Hematopoietic multipotent progenitor cell treated with erythropoietin and hydrocortisone succinate and interleukin-3 and kit ligand, for 8 days (in vitro differentiated cells): ENCODE results near the gene BSCL2.
"Not testable (repeated sequence)": the region's sequence is repeated elsewhere in the genome, so short reads cannot be mapped to it uniquely, and the experiment has no call there.

Experiments
- DNase-seq: peaks from one replicate; pipeline ENCODE4 v3.0.0-alpha.2; 2015

BSCL2 gene

GRCh38 chr11:62652161-62653006, 54.8 kb downstream of the BSCL2 start:
- peak; percentile 49 for DNase-seq

GRCh38 chr11:62650283-62650682, 56.9 kb downstream of the BSCL2 start:
- DNase-seq: not testable (repeated sequence)

- DNase-seq: no peak
Observed at GRCh38 chr11:62649486-62649885, 57.7 kb downstream of the BSCL2 start.

DNA sequence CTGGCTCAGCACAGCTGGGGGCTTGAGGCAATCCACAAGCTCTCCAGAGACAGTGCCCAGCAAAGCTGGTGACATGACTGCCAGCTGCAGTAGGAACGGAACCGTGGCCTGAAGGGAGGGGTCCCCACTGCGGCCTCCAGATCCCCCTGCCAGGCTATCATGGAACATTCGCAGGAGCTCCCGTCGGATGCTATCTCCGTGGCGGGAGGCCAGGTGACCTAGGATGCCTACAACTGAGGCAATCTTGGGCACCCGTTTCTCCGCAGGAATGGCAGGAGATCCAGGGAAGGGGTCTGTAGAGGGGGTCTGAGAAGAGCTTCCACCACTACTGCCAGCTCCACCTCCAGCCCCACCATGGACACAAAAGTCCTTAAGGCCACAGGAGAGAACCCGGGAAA, 58.3 kb downstream of the BSCL2 start:
- DNase-seq: no peak

- no peak for DNase-seq
Observed at GRCh38 chr11:62648185-62648966, 58.8 kb downstream of the BSCL2 start.

DNA sequence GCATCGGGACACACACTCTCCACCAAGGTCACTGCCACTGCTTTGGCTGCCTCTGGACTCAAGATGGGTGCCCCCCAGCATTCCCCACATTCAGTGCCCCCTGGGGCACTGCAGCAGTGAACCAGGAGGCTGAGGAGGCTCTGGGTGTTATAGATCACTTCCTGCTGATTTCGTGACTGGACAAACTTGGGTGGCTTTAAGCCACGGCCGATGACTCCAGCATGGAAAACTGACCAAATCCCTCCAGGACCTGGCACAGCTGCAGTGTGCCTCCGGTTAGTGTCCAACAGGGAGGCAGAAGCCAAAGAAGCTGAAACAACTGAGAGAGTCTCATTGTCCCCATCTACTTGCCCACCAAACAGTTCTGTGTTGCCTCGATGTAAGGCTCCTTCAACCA, 59.6 kb downstream of the BSCL2 start:
- no peak for DNase-seq

DNA sequence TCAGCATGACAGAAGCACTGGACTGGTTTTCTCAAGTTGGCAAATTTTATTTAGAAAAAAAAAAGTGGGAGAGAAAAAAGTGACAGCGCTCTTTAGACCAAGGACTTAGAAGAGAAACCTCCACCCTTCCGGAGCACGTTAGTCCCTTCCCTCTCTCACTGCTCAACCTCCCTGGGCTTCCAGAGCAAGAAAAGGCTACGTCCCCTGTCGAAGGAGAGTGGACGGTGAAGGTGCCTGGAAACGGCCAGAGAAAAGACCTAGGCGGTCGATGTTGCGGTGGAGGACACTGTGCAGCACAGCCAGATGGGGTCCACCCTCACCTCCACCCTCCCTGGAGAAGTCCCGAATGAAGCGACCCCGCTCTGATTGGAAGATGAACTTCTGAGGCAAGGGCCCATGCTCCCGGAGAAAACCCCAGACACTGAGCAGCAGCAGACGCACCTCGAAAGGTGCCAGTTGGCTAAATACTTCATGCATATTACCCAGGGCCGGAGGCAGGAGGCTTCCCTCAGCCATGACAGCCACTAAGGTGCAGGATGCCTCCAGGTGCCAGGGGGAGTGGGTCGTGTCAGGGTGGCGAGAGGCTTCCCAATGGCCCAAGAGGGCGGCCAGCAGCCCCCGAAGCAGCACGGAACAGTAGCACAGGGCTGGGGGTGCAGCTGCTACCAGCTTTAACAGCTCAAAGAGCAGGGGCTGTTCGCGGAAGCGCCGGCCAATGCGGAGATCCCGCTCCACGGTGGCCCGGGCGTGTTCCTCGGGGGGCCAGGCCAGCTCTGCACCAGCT, 60.2 kb downstream of the BSCL2 start:
- no peak for DNase-seq

DNA sequence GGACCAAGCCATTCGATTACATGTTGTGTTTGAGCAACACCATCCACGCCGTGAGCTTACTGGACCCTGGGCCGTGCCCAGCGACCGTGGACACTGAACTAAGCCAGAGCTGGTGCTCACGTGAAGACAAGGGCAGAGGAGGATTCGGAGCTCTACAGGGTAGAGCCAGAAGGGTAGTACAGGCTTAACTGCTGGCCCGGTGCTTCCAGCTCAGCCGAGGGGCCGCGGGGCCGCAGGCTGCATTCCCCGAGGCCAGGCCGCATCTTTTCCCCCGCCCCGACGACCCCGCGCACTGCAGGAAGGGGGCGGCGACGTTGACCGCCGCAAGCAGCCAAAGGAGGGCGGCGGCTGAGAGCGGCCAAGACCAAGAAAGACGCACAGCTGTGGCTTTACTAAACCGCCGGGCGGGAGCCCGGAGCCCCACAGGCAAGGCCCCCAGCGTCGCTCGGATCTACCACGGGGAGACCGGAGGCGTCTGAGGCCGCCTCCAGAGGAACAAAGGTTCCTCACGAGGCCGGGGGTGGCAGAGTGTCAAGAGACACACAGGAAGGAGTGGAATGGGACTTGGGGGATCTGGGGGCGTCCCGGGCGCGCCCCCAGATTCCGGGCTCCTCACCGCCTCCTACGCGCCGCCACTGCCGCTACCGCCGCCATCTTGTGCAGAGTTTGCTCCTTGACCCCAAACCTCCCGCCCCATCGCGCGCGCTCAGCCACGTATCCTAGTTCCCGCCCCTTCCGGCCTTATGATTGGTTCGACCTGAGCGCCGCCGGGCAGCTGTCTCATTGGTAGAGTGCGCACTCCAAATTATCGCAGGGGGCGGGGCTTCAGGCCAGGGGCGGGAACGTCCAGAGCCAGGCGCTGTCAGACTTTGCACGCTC, 61.0 kb downstream of the BSCL2 start, which contains the start of gene GANAB:
TSS of gene GANAB (minus strand) at position 668 of the 879 bp plus-strand sequence. CDS start at position 654, 14 bp downstream.
- peak; percentile 99 for DNase-seq

DNA sequence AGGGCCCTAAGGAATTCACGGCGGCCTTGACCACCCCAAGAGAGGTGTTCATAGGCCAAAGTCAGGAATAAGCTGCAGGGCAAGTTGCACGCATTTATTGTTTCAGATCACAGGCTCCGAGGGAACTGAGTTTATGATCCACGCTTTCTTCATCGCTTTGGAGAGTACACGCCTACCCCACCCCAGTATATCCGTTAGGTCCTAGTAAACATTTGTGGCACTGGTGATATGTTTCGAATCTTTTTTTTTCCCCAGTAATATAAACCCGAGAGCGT, 61.6 kb downstream of the BSCL2 start:
- DNase-seq: peak; percentile 26

- no peak for DNase-seq
Observed at GRCh38 chr11:62644220-62644619, 63.0 kb downstream of the BSCL2 start.
